ENCODE results near the gene TRDN.

TRDN gene

GRCh38 chr6:123333000-123333756 lies 303.6 kb downstream of the TRDN start:
- Histone ChIP-seq H3K36me3 (ENCODE audit: insufficient read depth, low read length) (no peaks in the 10 kb centered on the region), H3K4me3 (ENCODE audit: low read depth, low read length, poor library complexity, severe bottlenecking) (no peak overlapping the region), H3K27ac (ENCODE audit: low read depth, low read length, poor library complexity, severe bottlenecking) (no peak overlapping the region)

GRCh38 chr6:123332070-123332469 lies 304.7 kb downstream of the TRDN start:
- no peak overlapping the region for H3K4me2 ChIP-seq (ENCODE audit: low read length)
- no peak overlapping the region for H3K27ac ChIP-seq (ENCODE audit: low read depth, low read length, poor library complexity, severe bottlenecking)
- no peaks in the 10 kb centered on the region for H3K4me1 ChIP-seq (ENCODE audit: insufficient read depth, low read length, severe bottlenecking)
- TF ChIP-seq CTCF (IDR thresholded peaks at IDR 0.05; ENCODE audit: low read length) (no peak), EZH2 (IDR thresholded peaks at IDR 0.05; ENCODE audit: borderline replicate concordance, low read length) (no peak)
- H2AFZ ChIP-seq (ENCODE audit: low read length): no peak overlapping the region
- H3K27me3 ChIP-seq (ENCODE audit: insufficient read depth, low read length): no peaks in the 10 kb centered on the region
- no peaks in the 10 kb centered on the region for H3F3A ChIP-seq (ENCODE audit: insufficient read depth, low read length)
- no peaks in the 10 kb centered on the region for H3K9me2 ChIP-seq (ENCODE audit: low read depth, low read length)
- H3K79me2 ChIP-seq (ENCODE audit: insufficient read depth, low read length): no peaks in the 10 kb centered on the region
- no peak overlapping the region for H3K9ac ChIP-seq (ENCODE audit: low read length)
- no peaks in the 10 kb centered on the region for H3K36me3 ChIP-seq (ENCODE audit: insufficient read depth, low read length)
- H3K9me3 ChIP-seq (ENCODE audit: low read length): no peaks in the 10 kb centered on the region
- no peak overlapping the region for H3K4me3 ChIP-seq (ENCODE audit: low read depth, low read length, poor library complexity, severe bottlenecking)
- H4K20me1 ChIP-seq (ENCODE audit: insufficient read depth, low read length): no peaks in the 10 kb centered on the region

More at GRCh38 chr6:123333000-123333756, 303.6 kb downstream of the TRDN start:
- H4K20me1 ChIP-seq (ENCODE audit: insufficient read depth, low read length): no peaks in the 10 kb centered on the region
- H3K4me1 ChIP-seq (ENCODE audit: insufficient read depth, low read length, severe bottlenecking): no peaks in the 10 kb centered on the region
- no peaks in the 10 kb centered on the region for H3K79me2 ChIP-seq (ENCODE audit: insufficient read depth, low read length)
- no peaks in the 10 kb centered on the region for H3K27me3 ChIP-seq (ENCODE audit: insufficient read depth, low read length)
- no peak overlapping the region for H3K4me2 ChIP-seq (ENCODE audit: low read length)
- H2AFZ ChIP-seq (ENCODE audit: low read length): no peak overlapping the region
- no peaks in the 10 kb centered on the region for H3F3A ChIP-seq (ENCODE audit: insufficient read depth, low read length)
- no peaks in the 10 kb centered on the region for H3K9me3 ChIP-seq (ENCODE audit: low read length)
- TF ChIP-seq EZH2 (IDR thresholded peaks at IDR 0.05; ENCODE audit: borderline replicate concordance, low read length) (no peak), CTCF (IDR thresholded peaks at IDR 0.05; ENCODE audit: low read length) (no peak)
- no peaks in the 10 kb centered on the region for H3K9me2 ChIP-seq (ENCODE audit: low read depth, low read length)
- H3K9ac ChIP-seq (ENCODE audit: low read length): no peak overlapping the region

GRCh38 chr6:123329337-123329736 lies 307.4 kb downstream of the TRDN start:
- TF ChIP-seq CTCF (IDR thresholded peaks at IDR 0.05; ENCODE audit: low read length) (no peak), EZH2 (IDR thresholded peaks at IDR 0.05; ENCODE audit: borderline replicate concordance, low read length) (no peak)
- Histone ChIP-seq H4K20me1 (ENCODE audit: insufficient read depth, low read length) (no peaks in the 10 kb centered on the region), H3K9ac (ENCODE audit: low read length) (no peak overlapping the region), H3K4me3 (ENCODE audit: low read depth, low read length, poor library complexity, severe bottlenecking) (no peak overlapping the region), H3K27me3 (ENCODE audit: insufficient read depth, low read length) (no peaks in the 10 kb centered on the region), H3K4me1 (ENCODE audit: insufficient read depth, low read length, severe bottlenecking) (no peaks in the 10 kb centered on the region), H2AFZ (ENCODE audit: low read length) (no peak overlapping the region), H3K4me2 (ENCODE audit: low read length) (no peak overlapping the region), H3K9me2 (ENCODE audit: low read depth, low read length) (no peaks in the 10 kb centered on the region), H3F3A (ENCODE audit: insufficient read depth, low read length) (no peaks in the 10 kb centered on the region), H3K36me3 (ENCODE audit: insufficient read depth, low read length) (no peaks in the 10 kb centered on the region), H3K79me2 (ENCODE audit: insufficient read depth, low read length) (no peaks in the 10 kb centered on the region), H3K27ac (ENCODE audit: low read depth, low read length, poor library complexity, severe bottlenecking) (no peak overlapping the region), H3K9me3 (ENCODE audit: low read length) (no peaks in the 10 kb centered on the region)
